CD4-positive, alpha-beta T cell (primary cell): ENCODE measurements around the gene PDLIM1. TPM values are rescaled to one million over a fixed set of nuclear protein-coding genes. Genes with fewer than 3 reads are reported as not detected.

Source experiments
- ATAC-seq: fragments of 200-7000 bp; cut with Tn5 transposase; one replicate; pipeline ENCODE4 v1.10.0; 2022; ENCODE audit warnings: mild to moderate bottlenecking; ENCODE audit not compliant: poor library complexity
- CTCF ChIA-PET: fragments of 350-600 bp; sonication (Branson Sonifier 250); formaldehyde crosslinking; loops from one replicate; lab custom pipeline; 2021; ENCODE audit warnings: antibody characterized with exemption, inconsistent platforms; lab: Charles Lee
- POLR2A ChIA-PET: fragments of 350-600 bp; sonication (Branson Sonifier 250); formaldehyde crosslinking; loops from one replicate; lab custom pipeline; 2021; ENCODE audit warnings: antibody characterized with exemption, inconsistent platforms; lab: Charles Lee
- DNase-seq, 14 experiments: peaks; one replicate each; pipeline ENCODE4 v3.0.0-alpha.2; 2013 to 2020; ENCODE audit warnings: mixed read lengths in 2 of 14
- H3K27ac ChIP-seq, 2 donors: one replicate each; pipeline versions ENCODE4 v1.5.1 to v1.7.0; 2013; ENCODE audit warnings: low read length in 2 of 2, low read depth in 1 of 2, mild to moderate bottlenecking in 1 of 2
- H3K27me3 ChIP-seq, 2 experiments: 1 replicate in 1 of 2; 2 replicates in 1 of 2; pipeline versions ENCODE4 v1.6.1 to v1.7.0; 2013; ENCODE audit warnings: low read length in 2 of 2, control low read depth in 1 of 2, mild to moderate bottlenecking in 1 of 2, moderate library complexity in 1 of 2; ENCODE audit not compliant: insufficient read depth in 2 of 2, control insufficient read depth in 1 of 2
- H3K36me3 ChIP-seq: one replicate; pipeline ENCODE4 v1.6.1; 2013; ENCODE audit warnings: low read length, control low read depth; ENCODE audit not compliant: insufficient read depth
- H3K4me1 ChIP-seq: one replicate; pipeline ENCODE4 v1.6.1; 2013; ENCODE audit warnings: low read length, control low read depth; ENCODE audit not compliant: insufficient read depth
- H3K4me3 ChIP-seq: one replicate; pipeline ENCODE4 v1.5.1; 2013; ENCODE audit warnings: mild to moderate bottlenecking, low read length, moderate library complexity
- H3K9me3 ChIP-seq, 2 experiments: 1 replicate in 1 of 2; 2 replicates in 1 of 2; pipeline versions ENCODE4 v1.6.1 to v1.7.0; 2013; ENCODE audit warnings: low read length in 2 of 2, mild to moderate bottlenecking in 2 of 2, control low read depth in 1 of 2, moderate library complexity in 1 of 2; ENCODE audit not compliant: control insufficient read depth in 1 of 2, insufficient read depth in 1 of 2
- H3K27ac Mint-ChIP-seq: one replicate; pipeline ENCODE4 v1.8.0; 2020; ENCODE audit warnings: mixed read lengths
- H3K27me3 Mint-ChIP-seq: one replicate; pipeline ENCODE4 v1.8.0; 2021; ENCODE audit warnings: mixed read lengths
- H3K36me3 Mint-ChIP-seq: one replicate; pipeline ENCODE4 v1.8.0; 2021; ENCODE audit warnings: low read depth, mixed read lengths
- H3K4me1 Mint-ChIP-seq: one replicate; pipeline ENCODE4 v1.8.0; 2021; ENCODE audit warnings: low read depth, mixed read lengths
- H3K4me3 Mint-ChIP-seq: one replicate; pipeline ENCODE4 v1.8.0; 2020; ENCODE audit warnings: mild to moderate bottlenecking, mixed read lengths
- H3K9me3 Mint-ChIP-seq: one replicate; pipeline ENCODE4 v1.8.0; 2020; ENCODE audit warnings: mixed read lengths
- intact Hi-C, 2 experiments: fragments of 100-400 bp; cut with DNase I in 1 of 2; cut with micrococcal nuclease in 1 of 2; formaldehyde crosslinking; loops; one replicate each; pipeline versions ENCODE4 v1.15.1 to v1.9.0; 2023 to 2025; cut with DNase I, micrococcal nuclease
- total RNA-seq, 174 experiments: library from RNA in 2 of 174; stranded (reverse) in 2 of 174; gene quantifications; one replicate each; pipeline ENCODE4 v1.2.3 and lab custom pipeline; 2021 to 2026
- TF ChIP-seq, protein P1 (sequence below): fragments of 200-600 bp; IDR thresholded peaks from one replicate; pipeline ENCODE4 v1.8.0; 2022; ENCODE audit warnings: antibody characterized with exemption, mild to moderate bottlenecking

Gene PDLIM1
- total RNA-seq, 2 experiments from 2014 or later = 0.41 to 0.75 TPM

DNA sequence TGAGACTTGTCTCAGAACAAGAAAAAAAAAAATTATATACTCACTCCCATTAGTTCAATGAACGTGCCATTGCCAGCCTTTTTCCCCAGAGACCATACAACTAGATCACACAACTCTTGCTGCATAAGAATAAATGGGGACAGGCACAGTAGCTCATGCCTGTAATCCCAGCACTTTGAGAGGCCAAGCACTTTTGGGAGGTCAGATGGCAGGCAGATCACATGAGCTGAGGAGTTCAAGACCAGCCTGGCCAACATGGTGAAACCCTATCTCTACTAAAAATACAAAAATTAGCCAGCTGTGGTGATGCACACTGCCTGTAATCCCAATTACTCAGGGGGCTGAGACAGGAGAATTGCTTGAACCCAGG is 13.6 kb downstream of the PDLIM1 start:
- Histone ChIP-seq H3K4me3 (no peak overlapping the region), H3K27me3 (no peaks in the 10 kb centered on the region), H3K27ac (no peak overlapping the region), H3K36me3 (no peaks in the 10 kb centered on the region), H3K9me3 (no peaks in the 10 kb centered on the region), H3K4me1 (no peaks in the 10 kb centered on the region)
- Mint-ChIP-seq H3K27me3 (no peaks in the 10 kb centered on the region), H3K36me3 (no peaks in the 10 kb centered on the region), H3K4me1 (no peaks in the 10 kb centered on the region), H3K27ac (no peak overlapping the region), H3K9me3 (no peaks in the 10 kb centered on the region), H3K4me3 (no peak overlapping the region)
- POLR2A ChIA-PET = no interaction called here
- TF ChIP-seq, protein P1, sequence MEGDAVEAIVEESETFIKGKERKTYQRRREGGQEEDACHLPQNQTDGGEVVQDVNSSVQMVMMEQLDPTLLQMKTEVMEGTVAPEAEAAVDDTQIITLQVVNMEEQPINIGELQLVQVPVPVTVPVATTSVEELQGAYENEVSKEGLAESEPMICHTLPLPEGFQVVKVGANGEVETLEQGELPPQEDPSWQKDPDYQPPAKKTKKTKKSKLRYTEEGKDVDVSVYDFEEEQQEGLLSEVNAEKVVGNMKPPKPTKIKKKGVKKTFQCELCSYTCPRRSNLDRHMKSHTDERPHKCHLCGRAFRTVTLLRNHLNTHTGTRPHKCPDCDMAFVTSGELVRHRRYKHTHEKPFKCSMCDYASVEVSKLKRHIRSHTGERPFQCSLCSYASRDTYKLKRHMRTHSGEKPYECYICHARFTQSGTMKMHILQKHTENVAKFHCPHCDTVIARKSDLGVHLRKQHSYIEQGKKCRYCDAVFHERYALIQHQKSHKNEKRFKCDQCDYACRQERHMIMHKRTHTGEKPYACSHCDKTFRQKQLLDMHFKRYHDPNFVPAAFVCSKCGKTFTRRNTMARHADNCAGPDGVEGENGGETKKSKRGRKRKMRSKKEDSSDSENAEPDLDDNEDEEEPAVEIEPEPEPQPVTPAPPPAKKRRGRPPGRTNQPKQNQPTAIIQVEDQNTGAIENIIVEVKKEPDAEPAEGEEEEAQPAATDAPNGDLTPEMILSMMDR = no peak
- CTCF ChIA-PET = no interaction called here
- DNase-seq (no peak), ATAC-seq (no peak)
- intact Hi-C loops = no loop called here

DNA sequence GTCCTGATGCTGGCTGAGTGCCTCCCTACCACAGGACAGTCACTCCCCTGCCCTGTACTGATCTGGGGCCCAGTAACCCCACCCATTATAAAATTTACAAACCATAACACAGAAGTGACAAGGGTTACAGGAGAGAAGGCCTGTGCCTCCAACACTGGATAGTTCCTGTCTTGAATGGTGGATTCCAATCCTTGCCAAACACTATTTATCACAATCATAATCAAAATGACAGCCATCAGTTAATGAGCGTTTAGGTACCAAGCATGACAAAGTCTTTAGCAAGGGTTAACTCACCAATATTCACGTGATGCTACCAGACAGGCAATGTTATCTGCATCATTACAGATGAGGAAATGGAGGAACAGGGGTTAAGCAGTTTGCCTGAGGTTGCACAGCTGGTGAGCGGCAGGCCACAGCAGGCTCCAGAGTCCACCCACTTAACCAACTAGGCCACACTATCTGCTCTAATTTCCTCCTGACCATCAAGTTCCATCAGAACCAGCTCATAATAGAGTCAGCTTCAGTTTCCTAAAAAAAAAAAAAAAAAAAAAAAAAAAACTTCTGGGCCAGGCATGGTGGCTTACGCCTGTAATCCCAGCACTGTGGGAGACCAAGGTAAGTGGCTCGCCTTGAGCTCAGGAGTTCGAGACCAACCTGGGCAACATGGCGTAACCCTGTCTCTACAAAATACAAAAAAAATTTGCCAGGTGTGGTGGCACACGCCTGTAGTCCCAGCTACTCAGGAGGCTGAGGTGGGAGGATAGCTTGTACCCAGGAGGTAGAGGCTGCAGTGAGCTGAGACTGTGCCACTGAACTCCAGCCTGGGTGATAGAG is 14.2 kb downstream of the PDLIM1 start:
- Mint-ChIP-seq H3K36me3 (no peaks in the 10 kb centered on the region), H3K27ac (no peak overlapping the region), H3K27me3 (no peaks in the 10 kb centered on the region), H3K4me3 (no peak overlapping the region), H3K9me3 (no peaks in the 10 kb centered on the region), H3K4me1 (no peaks in the 10 kb centered on the region)
- H3K9me3 ChIP-seq = no peaks in the 10 kb centered on the region
- CTCF ChIA-PET = no interaction called here
- POLR2A ChIA-PET = no interaction called here
- DNase-seq (no peak), ATAC-seq (no peak)
- no peaks in the 10 kb centered on the region for H3K27me3 ChIP-seq
- no peaks in the 10 kb centered on the region for H3K36me3 ChIP-seq
- no peak overlapping the region for H3K4me3 ChIP-seq
- H3K27ac ChIP-seq = no peak overlapping the region
- TF ChIP-seq, protein P1 = no peak
- H3K4me1 ChIP-seq = no peaks in the 10 kb centered on the region
- intact Hi-C loops = no loop called here

DNA sequence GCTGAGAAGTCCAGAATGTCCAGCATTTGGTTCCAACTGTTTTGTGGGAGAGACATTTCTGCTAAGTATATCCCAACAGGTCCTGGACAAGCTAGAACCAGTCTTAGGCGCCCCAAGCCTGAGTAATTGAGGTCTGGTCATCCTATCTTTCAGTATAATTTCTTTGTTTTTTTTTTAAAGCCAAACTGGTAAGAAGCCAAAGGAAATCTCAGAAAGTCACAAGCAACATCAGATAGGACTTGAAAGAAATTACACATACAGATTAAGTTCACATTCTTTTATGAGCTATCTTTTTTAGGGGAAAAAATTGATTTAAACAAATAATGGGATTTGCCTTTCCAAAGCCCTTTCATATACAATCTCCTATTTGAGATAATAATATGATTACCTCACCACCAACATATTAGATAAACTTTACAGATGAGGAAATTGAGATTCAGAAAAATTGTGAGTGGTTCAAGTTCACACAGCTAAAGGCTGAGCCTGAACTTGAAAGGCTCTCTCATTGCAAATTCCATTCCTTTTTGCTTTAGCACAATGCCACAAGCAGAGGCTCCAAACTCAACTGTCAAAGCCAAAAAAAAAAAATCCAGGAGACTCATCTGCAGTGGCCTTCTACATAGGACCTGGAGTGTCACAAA is 15.0 kb downstream of the PDLIM1 start:
- no peak overlapping the region for H3K4me3 Mint-ChIP-seq
- H3K27ac Mint-ChIP-seq = no peak overlapping the region
- ATAC-seq = no peak
- no peaks in the 10 kb centered on the region for H3K4me1 Mint-ChIP-seq
- TF ChIP-seq, protein P1 = no peak
- no peaks in the 10 kb centered on the region for H3K4me1 ChIP-seq
- H3K27me3 ChIP-seq = no peaks in the 10 kb centered on the region
- ChIA-PET POLR2A (no interaction called here), CTCF (no interaction called here)
- intact Hi-C loops = no loop called here
- H3K36me3 Mint-ChIP-seq = no peaks in the 10 kb centered on the region
- H3K9me3 ChIP-seq = no peaks in the 10 kb centered on the region
- H3K4me3 ChIP-seq = no peak overlapping the region
- no peaks in the 10 kb centered on the region for H3K27me3 Mint-ChIP-seq
- H3K9me3 Mint-ChIP-seq = no peaks in the 10 kb centered on the region
- DNase-seq = no peak
- H3K27ac ChIP-seq = no peak overlapping the region
- no peaks in the 10 kb centered on the region for H3K36me3 ChIP-seq
